GM18499 (cell line): ENCODE results near the gene KRTAP10-6.
"Not testable (repeated sequence)": the region's sequence is repeated elsewhere in the genome, so short reads cannot be mapped to it uniquely, and the experiment has no call there.

ENCODE experiments used
- ATAC-seq: cut with Tn5 transposase; IDR thresholded peaks from one replicate; pipeline ENCODE4 v1.9.1; 2021; ENCODE audit warnings: moderate number of reproducible peaks; ENCODE audit not compliant: insufficient read depth, unreplicated experiment

The KRTAP10-6 gene

GRCh38 chr21:44600118-44600978, 8.0 kb upstream of the KRTAP10-6 start, which contains the start of gene KRTAP10-7:
KRTAP10-7 (plus strand) TSS chr21:44600597; CDS start chr21:44600622, 25 bp downstream.
- ATAC-seq, result not testable (repeated sequence)

- no peak for ATAC-seq
Observed at GRCh38 chr21:44599264-44600029, 7.1 kb upstream of the KRTAP10-6 start.

DNA sequence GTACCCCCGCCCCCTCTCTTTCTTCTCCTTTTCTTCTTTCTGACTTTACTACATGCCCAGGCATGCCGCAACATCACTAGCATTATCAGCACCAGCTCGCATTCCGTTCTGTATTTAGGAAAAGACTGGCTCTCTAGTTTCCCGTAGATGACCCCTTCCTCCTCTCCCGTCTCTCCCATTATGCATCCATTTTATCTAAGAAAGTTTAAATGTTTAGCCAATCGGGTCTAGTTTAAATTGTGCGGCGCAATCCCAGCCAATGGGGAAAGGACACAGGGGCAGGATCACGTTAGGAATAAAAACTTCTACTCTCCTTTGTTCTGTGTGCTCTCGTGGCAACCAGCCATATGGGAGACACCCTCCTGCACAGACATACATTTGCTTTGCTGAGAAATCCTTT, 5.8 kb upstream of the KRTAP10-6 start:
- no peak for ATAC-seq

GRCh38 chr21:44596068-44596725, 3.9 kb upstream of the KRTAP10-6 start:
- no peak for ATAC-seq

- no peak for ATAC-seq
Observed at GRCh38 chr21:44595524-44595923, 3.2 kb upstream of the KRTAP10-6 start.

DNA sequence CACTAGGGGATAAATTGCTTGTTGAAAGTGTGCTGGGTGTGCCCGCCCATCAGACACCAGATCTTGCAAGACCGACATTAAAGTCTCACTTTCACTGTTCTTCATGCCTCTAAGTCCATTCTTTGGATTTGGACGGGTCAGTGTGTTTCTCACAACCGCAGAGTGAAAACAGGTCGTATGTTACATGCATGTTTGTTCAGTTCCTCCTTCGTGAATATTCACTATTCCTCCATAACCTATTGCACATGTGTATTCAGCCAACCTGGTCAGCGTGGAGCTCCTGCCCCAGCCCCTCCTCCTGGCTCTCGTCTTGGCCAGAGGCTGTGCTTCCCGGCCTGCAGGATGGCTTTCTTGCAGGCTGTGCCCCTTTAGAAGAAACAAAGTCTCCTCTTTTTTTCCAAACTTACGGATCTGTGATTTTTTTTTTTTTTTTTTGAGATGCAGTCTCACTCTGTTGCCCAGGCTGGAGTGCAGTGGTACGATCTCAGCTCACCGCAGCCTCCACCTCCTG, 2.2 kb upstream of the KRTAP10-6 start:
- no peak for ATAC-seq

DNA sequence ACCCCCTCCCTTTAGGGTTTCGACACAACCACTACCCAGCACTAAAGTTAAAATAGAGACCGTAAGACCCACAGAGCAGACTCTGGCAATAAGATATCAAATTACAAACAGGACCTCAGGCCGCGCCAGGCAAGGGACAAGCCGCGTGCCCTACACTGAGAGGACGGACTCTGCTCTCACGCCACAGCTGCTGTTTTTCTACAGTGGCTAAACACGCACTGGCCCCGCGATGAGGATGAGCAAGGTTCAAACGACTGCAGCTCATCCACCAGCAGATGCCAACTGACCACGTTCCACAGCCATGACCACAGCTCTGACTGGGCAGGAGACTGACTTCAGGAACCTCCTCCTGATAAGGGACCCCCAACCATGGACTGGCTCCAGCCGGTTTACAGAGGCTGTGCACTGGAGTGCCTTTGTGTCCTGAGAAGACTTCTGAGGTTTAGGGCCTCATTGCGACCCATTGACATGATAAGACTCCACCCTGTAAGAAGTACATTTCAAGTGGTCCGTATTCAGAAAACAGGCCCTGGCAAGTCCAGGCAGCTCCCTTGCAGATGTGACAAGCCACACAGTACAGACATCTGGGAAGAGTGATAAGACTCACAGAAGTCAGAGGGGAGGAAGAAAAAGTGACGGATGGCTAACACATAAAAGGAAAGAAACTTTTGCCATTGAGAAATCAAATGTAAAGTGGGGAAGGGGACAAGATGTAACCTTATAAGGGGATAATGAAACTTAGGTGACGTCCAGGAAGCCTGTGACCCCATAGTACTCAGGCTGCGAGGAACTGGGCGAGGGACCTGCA, 1.5 kb upstream of the KRTAP10-6 start:
- ATAC-seq, result no peak

DNA sequence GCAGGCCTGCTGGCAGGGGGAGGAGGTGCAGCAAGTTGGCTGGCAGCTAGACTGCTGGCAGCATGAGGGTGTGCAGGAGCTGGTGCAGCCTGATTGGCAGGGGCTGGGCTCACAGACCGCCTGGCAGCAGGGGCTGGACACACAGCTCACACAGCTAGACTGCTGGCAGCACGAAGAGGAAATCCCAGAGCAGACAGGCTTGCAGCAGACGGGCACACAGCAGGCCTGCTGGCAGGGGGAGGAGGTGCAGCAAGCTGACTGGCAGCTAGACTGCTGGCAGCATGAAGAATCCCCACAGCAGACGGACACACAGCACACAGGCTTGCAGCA, 539 bp downstream of the KRTAP10-6 start:
- ATAC-seq, result not testable (repeated sequence)

GRCh38 chr21:44590897-44591800, 1.2 kb downstream of the KRTAP10-6 start:
- not testable (repeated sequence) for ATAC-seq

DNA sequence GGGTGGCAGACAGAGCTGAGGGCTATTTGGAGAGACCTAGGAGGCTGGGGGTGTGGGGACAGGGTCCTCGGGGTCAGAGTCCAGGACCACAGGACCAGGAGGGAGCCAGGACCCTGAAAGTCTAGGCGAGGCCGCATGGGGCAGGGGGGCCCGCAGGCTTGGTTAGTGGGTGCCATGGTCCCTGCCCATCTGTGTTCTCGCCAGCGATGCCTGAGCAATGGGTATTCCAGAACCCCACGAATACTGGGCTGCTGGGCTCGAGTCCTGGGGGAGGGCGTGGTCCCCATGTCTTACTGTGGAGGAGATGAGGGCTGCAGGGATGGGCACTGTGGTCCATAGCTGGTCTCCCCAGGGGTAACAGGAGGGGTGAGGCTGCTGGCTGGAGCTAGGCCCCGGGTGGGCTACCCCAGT, 2.0 kb downstream of the KRTAP10-6 start:
- ATAC-seq, result no peak

DNA sequence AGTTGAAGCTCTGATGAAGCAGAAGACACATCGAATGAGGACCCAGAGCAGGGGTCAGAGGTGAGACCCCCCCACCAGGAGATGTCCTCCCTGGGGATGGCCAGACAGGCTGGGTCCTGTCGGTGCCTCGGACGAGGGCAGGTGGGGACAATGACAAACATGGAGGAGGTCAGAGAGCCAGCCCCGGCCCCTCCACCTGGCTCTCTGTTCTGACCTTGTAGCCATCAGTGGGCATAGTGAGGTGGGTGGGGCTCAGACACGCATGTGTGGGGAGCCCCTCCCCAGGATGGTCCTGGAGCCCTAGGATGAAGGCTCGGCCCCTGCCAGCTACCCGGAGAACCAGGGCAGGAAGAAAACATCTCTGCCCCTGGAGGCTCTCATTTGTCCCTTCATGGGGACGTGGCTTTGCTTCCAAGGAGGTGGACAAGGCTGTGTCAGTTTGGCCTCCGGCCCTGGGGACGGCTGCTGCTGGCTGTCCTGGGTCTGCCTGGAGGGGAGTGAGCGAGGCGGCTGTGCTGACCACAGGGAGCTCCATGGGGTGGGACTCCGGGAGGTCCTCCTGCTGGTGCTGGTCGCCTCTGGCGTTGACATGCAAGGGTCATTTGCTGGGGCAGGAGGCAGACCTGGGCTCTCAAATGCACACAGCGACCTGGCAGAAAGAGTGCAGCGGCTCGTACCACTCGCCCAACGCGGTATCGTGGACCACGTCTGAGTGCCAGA, 2.6 kb downstream of the KRTAP10-6 start:
- ATAC-seq, result no peak

DNA sequence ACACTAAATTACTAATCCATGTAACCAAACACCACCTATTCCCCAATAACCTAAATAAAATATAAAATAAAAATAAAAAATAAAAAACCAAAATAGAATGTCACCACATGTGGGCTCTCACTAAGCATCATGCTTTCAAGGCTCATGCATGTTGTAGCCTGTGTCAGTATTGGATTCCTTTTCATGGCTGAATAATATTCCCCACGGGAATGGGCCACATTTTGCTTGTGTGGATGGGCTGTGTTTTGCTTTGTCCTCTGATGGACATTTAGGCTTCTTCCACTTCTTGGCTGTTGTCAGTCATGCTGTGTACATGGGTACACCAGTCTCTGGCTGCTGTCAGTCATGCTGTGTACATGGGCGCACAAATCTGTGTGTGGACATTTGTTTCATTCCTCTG, 3.2 kb downstream of the KRTAP10-6 start:
- ATAC-seq, result no peak

DNA sequence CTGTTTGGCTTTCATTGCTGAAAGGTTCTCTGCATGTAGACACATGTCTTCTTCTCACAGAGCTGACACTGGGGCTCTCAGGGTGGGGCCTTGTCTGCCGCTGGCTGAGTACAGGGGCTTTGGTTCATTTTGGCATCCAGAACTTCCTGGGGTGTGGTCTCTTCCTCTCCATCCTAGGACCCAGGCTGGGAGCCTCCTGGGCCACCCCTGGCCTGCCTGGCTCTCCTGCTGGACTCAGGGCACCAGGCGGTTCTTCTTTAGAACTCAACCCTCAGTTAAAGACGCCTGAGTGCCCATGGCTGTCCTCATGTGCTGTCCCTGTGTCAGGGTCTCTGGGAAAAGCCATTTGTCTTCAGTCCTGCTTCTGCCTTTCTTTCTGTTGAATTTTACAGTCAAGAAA, 6.4 kb downstream of the KRTAP10-6 start:
- ATAC-seq, result no peak

DNA sequence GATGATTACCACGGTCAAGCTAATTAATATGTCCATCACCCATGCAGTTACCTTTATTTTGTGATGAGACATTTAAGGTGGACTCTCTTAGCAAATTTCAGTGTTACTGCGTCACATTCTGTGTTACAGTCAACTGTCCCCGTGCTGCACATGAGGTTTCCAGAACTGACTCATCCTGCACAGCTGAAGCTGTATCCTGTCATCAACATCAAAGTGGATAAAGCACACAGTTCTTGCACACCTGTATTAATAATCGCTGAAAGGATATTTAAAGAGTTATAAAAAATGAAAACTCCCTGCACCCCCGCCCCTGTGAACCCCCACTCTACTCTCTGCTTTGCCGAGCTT, 8.5 kb downstream of the KRTAP10-6 start:
- no peak for ATAC-seq

DNA sequence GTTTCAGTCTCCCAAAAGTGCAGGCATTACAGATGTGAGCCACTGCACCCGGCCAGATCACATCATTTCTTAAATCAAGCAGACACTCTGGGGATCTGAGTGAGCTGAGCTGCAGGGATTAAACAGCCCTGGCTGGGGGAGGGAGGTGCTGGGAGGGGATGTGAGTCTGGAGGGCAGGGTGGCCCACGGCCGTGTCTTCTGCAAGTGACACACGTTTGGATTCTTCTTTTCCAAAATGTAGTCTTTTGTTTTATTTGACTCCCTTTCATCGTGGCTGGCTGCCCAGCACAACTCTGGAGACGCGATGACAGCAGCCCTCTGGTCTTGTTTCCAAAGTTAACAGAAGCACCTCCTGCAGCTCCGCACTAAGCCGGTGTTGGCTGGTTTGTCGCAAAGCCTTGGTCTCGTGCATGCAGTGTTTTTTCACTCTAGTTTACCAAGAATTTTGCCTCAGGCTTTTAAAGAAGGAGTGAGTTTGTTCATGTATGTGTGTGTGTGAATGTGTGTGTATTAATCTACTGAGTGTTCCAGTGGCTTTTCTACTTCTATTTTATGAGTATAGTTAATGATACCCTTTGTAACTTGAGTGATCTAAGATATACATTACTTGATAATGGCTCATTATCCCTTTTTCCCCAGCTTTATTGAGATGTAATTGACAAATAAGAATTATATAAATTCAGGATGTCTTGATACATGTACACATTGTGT, 9.1 kb downstream of the KRTAP10-6 start:
- no peak for ATAC-seq

DNA sequence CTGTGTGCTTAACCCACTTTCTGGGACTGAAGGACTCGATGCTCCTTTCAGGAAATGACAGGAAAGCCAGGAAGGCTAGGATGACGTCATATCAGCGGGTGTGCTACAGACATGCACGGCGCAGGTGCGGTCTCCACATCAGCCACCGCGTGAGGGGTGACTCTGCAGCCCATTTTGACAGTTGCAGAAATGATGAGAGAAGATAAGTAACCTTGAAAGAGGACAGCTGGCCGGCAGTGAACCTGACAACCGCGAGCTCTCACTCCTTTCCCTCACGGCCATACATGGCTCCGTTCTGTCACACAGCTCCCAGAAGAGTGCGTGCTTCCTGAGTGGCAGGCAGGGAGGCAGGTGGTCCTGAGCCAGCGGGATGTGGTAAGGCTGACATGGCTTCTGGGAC, 10.2 kb downstream of the KRTAP10-6 start:
- ATAC-seq, result no peak

DNA sequence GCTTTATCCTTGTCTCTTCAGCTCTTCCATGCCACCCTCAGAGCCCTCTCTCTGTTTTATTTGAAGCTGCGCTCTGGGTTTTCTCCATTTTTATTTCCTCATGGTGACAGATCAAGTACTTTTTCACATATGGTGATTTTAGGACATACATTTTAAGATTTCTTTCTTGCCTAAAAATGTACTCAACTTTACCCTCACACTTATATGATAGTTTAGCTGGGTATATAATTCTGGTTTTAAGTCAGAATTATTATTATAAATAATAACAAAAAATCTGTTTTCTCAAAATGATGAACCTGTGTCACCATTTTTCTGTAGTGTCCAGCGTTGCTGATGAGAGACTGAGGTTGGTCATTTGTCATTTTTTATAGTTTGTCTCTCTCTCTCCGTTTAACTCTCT, 11.1 kb downstream of the KRTAP10-6 start:
- no peak for ATAC-seq
